HEK293 (cell line): ENCODE measurements around the gene HERC4.

ENCODE experiments used
- CTCF ChIA-PET: fragments of 350-600 bp; formaldehyde crosslinking; extraction: SDS; loops from one replicate; lab custom pipeline; 2021; ENCODE audit warnings: antibody characterized with exemption; lab: Yijun Ruan, JAX
- POLR2A ChIA-PET: fragments of 300-600 bp; formaldehyde crosslinking; extraction: SDS; loops from one replicate; lab custom pipeline; 2020; ENCODE audit warnings: antibody characterized with exemption, inconsistent platforms; lab: Yijun Ruan, JAX
- H3K27ac ChIP-seq: fragments of 200-500 bp; sonication (Bioruptor generic); 2 replicates; pipeline ENCODE4 v1.5.1; 2014; ENCODE audit warnings: low read depth, low read length, control low read depth, inconsistent platforms; ENCODE audit errors: extremely low read depth
- H3K36me3 ChIP-seq, 2 experiments: fragments of 200-500 bp in 1 of 2; sonication (Bioruptor generic) in 1 of 2; 1 replicate in 1 of 2; 2 replicates in 1 of 2; pipeline ENCODE4 v1.5.1; 2014 to 2017; ENCODE audit warnings: inconsistent platforms in 2 of 2, low read length in 2 of 2; ENCODE audit not compliant: control insufficient read depth in 2 of 2, insufficient read depth in 1 of 2
- H3K4me1 ChIP-seq: fragments of 200-500 bp; sonication (Bioruptor generic); 2 replicates; pipeline ENCODE4 v1.5.1; 2014; ENCODE audit warnings: mild to moderate bottlenecking, low read length, inconsistent platforms; ENCODE audit not compliant: control insufficient read depth, insufficient read depth
- H3K4me3 ChIP-seq: 2 replicates; pipeline ENCODE4 v1.5.1; 2011; ENCODE audit warnings: low read depth, mild to moderate bottlenecking, control low read depth, low read length, moderate library complexity
- H3K9me3 ChIP-seq: fragments of 200-500 bp; sonication (Bioruptor generic); 2 replicates; pipeline ENCODE4 v1.5.1; 2014; ENCODE audit warnings: low read depth, low read length, inconsistent platforms; ENCODE audit not compliant: control insufficient read depth, insufficient read depth
- OSR2 ChIP-seq: fragments of 450-650 bp; formaldehyde crosslinking; IDR thresholded peaks from 2 replicates; pipeline ENCODE4 v1.5.1; 2016; ENCODE audit warnings: missing biosample characterization, missing genetic modification characterization
- PRDM1 ChIP-seq: fragments of 450-650 bp; formaldehyde crosslinking; IDR thresholded peaks from 2 replicates; pipeline ENCODE4; 2016; ENCODE audit warnings: missing biosample characterization, missing genetic modification characterization
- REPIN1 ChIP-seq: fragments of 450-650 bp; formaldehyde crosslinking; IDR thresholded peaks from 2 replicates; pipeline ENCODE4 v1.5.1; 2017; ENCODE audit warnings: missing biosample characterization, missing genetic modification characterization, low read depth
- SCRT2 ChIP-seq: fragments of 450-650 bp; formaldehyde crosslinking; IDR thresholded peaks from 2 replicates; pipeline ENCODE4 v1.5.1; 2016; ENCODE audit warnings: missing biosample characterization, missing genetic modification characterization
- ZNF138 ChIP-seq: fragments of 450-650 bp; formaldehyde crosslinking; IDR thresholded peaks from 2 replicates; pipeline ENCODE4 v1.5.1; 2016; ENCODE audit warnings: missing biosample characterization, missing genetic modification characterization, borderline replicate concordance
- ZNF146 ChIP-seq: fragments of 450-650 bp; formaldehyde crosslinking; IDR thresholded peaks from 2 replicates; pipeline ENCODE4 v1.5.1; 2016; ENCODE audit warnings: missing biosample characterization, missing genetic modification characterization
- ZNF214 ChIP-seq: fragments of 450-650 bp; formaldehyde crosslinking; IDR thresholded peaks from 2 replicates; pipeline ENCODE4 v1.5.1; 2017; ENCODE audit warnings: missing biosample characterization, mild to moderate bottlenecking, missing genetic modification characterization, borderline replicate concordance
- ZNF292 ChIP-seq: fragments of 450-650 bp; formaldehyde crosslinking; IDR thresholded peaks from 2 replicates; pipeline ENCODE4 v1.5.1; 2016; ENCODE audit warnings: low read depth, missing biosample characterization, missing genetic modification characterization, borderline replicate concordance
- ZNF324 ChIP-seq: fragments of 450-650 bp; formaldehyde crosslinking; IDR thresholded peaks from 2 replicates; pipeline ENCODE4 v1.5.1; 2016; ENCODE audit warnings: missing biosample characterization, missing genetic modification characterization
- ZNF423 ChIP-seq: fragments of 450-650 bp; formaldehyde crosslinking; IDR thresholded peaks from 2 replicates; pipeline ENCODE4 v1.5.1; 2016; ENCODE audit warnings: missing biosample characterization, missing genetic modification characterization
- ZNF558 ChIP-seq: fragments of 450-650 bp; formaldehyde crosslinking; IDR thresholded peaks from 2 replicates; pipeline ENCODE4 v1.5.1; 2016; ENCODE audit warnings: missing biosample characterization, missing genetic modification characterization
- ZNF571 ChIP-seq: fragments of 450-650 bp; formaldehyde crosslinking; IDR thresholded peaks from 2 replicates; pipeline ENCODE4 v1.5.0; 2017; ENCODE audit warnings: missing biosample characterization, missing genetic modification characterization
- ZNF658 ChIP-seq: fragments of 450-650 bp; formaldehyde crosslinking; IDR thresholded peaks from 2 replicates; pipeline ENCODE4; 2016; ENCODE audit warnings: missing biosample characterization, missing genetic modification characterization
- ZNF76 ChIP-seq: fragments of 450-650 bp; formaldehyde crosslinking; IDR thresholded peaks from 2 replicates; pipeline ENCODE4; 2016; ENCODE audit warnings: low read depth, missing biosample characterization, missing genetic modification characterization, borderline replicate concordance
- ZNF776 ChIP-seq: fragments of 450-650 bp; formaldehyde crosslinking; IDR thresholded peaks from 2 replicates; pipeline ENCODE4 v1.5.0; 2017; ENCODE audit warnings: missing biosample characterization, missing genetic modification characterization, borderline replicate concordance
- ZNF792 ChIP-seq: fragments of 450-650 bp; formaldehyde crosslinking; IDR thresholded peaks from 2 replicates; pipeline ENCODE4 v1.5.1; 2016; ENCODE audit warnings: missing biosample characterization, missing genetic modification characterization
- ZNF837 ChIP-seq: fragments of 450-650 bp; formaldehyde crosslinking; IDR thresholded peaks from 2 replicates; pipeline ENCODE4 v1.5.1; 2016; ENCODE audit warnings: missing biosample characterization, missing genetic modification characterization
- TF ChIP-seq, protein P1 (sequence below): fragments of 450-650 bp; formaldehyde crosslinking; IDR thresholded peaks from 2 replicates; pipeline ENCODE4 v1.5.1; 2017; ENCODE audit warnings: missing biosample characterization, missing genetic modification characterization
- TF ChIP-seq, protein P2 (sequence below): fragments of 450-650 bp; formaldehyde crosslinking; IDR thresholded peaks from 2 replicates; pipeline ENCODE4 v1.5.1; 2016; ENCODE audit warnings: missing biosample characterization, missing genetic modification characterization
- TF ChIP-seq, protein P3 (sequence below): fragments of 450-650 bp; IDR thresholded peaks from 2 replicates; pipeline ENCODE4 v1.5.1; 2018; ENCODE audit warnings: missing biosample characterization, missing genetic modification characterization
- TF ChIP-seq, protein P4 (sequence below): fragments of 450-650 bp; formaldehyde crosslinking; IDR thresholded peaks from 2 replicates; pipeline ENCODE4 v1.5.1; 2016; ENCODE audit warnings: missing biosample characterization, missing genetic modification characterization, borderline replicate concordance

The HERC4 gene

DNA sequence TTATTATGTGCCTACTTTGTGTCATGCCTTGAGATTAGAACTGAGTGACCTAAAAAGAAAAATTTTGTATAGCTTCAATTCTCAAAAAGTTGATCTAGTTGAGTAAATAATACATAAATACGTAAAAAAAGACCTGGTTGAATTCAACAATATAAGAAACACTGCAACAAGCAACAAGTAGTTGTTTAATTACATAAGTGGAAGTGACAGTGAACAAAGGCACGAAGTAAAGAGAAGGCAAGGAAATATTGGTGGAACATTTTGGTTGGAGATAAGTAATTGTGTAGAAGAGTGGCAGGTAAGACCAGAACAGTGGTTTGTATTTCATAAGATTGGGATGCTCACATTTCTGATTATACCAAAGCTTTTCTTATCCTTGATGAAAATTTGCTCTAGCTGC, 26.0 kb upstream of the HERC4 start:
- no peak overlapping the region for H3K4me3 ChIP-seq
- H3K4me1 ChIP-seq: peaks cover 10% of the 10 kb centered on the region
- no peaks in the 10 kb centered on the region for H3K9me3 ChIP-seq
- no peaks in the 10 kb centered on the region for H3K36me3 ChIP-seq
- CTCF ChIA-PET: interaction anchor here (0.5 kb wide), 1 partner anchor 202 kb away, joined by 4 read pairs; no protein-coding TSS in a partner anchor
- POLR2A ChIA-PET: no interaction called here
- TF ChIP-seq SCRT2 (tag by site-specific recombination) (peak; percentile 93), ZNF324 (tag by site-specific recombination) (no peak)
- H3K27ac ChIP-seq: no peak overlapping the region

DNA sequence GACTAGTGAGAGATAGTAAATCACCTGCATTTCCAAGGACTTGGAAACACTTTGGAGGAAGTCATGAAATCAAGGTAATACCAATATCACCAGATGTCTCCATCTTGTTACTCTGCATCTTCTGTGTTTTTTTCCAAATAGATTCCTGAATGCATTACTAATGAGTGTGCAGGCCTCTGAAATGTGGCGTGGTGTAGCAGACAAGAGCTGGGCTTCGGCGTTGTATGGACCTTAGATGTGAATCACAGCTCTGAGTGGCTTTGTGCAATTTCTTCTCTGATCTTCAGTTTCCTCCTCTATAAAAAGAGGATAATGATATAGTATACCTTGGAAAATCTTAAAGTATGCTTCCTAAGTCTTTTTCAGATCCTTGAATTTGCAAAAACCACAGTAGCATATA, 24.7 kb upstream of the HERC4 start:
- H3K9me3 ChIP-seq: no peaks in the 10 kb centered on the region
- ChIA-PET CTCF (interaction anchor here (0.6 to 0.7 kb wide), 2 partner anchors 28 to 248 kb away, joined by 4 read pairs; no protein-coding TSS in a partner anchor), POLR2A (no interaction called here)
- H3K4me1 ChIP-seq: peaks cover 3% of the 10 kb centered on the region
- TF ChIP-seq ZNF138 (tag by site-specific recombination): no peak
- H3K36me3 ChIP-seq: no peaks in the 10 kb centered on the region
- no peak overlapping the region for H3K4me3 ChIP-seq
- no peak overlapping the region for H3K27ac ChIP-seq

DNA sequence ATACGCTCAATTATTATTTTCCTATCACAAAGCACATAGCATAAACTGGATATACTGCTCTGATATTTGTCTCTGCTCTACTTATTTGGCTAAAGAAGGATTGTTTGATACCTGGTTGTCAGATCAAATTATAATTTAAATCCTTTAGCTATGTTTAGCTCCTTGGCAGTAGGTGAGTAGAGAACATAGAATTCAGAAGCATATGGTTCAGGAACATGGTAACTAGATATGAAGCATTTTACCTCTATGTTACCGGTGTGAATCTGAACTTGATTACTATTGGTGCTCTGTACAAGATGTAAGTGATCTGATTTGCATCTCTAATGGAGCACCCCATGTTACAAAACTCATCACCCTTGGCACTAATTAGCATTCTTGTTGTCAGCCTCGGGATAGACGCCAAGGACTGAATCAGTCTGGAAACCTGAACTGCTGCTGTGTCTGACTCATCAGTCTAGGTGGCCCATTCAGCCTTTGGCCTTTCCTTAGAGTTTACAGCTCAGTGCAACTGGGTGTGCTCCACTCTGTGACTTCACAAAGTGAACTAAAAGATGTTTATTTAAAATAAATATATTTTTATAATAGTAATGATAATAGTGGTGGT, 21.9 kb upstream of the HERC4 start:
- Histone ChIP-seq H3K9me3 (no peaks in the 10 kb centered on the region), H3K36me3 (no peaks in the 10 kb centered on the region), H3K4me1 (peaks cover 3% of the 10 kb centered on the region), H3K27ac (no peak overlapping the region), H3K4me3 (no peak overlapping the region)
- POLR2A ChIA-PET: interaction anchor here (0.6 to 1.3 kb wide), 4 partner anchors 10 to 252 kb away, joined by 3 to 6 read pairs (median 4); partner anchors contain the start of genes HNRNPH3 and SIRT1
- CTCF ChIA-PET: interaction anchor here (0.6 to 1.5 kb wide), 5 partner anchors 13 to 205 kb away, joined by 3 to 5 read pairs (median 3); no protein-coding TSS in a partner anchor
- TF ChIP-seq OSR2 (tag by site-specific recombination) (peak; percentile 41; the same call in 1 of the 2 replicates), ZNF792 (no peak), ZNF658 (tag by site-specific recombination) (no peak), REPIN1 (tag by site-specific recombination) (no peak), ZNF558 (tag by site-specific recombination) (peak; percentile 56; the same call in 1 of the 2 replicates), ZNF292 (tag by site-specific recombination) (no peak), ZNF837 (tag by site-specific recombination) (no peak), ZNF423 (tag by site-specific recombination) (no peak), ZNF76 (tag by site-specific recombination) (no peak), PRDM1 (tag by site-specific recombination) (no peak), ZNF214 (no peak), ZNF776 (tag by site-specific recombination) (no peak), ZNF571 (no peak), ZNF146 (no peak)
- TF ChIP-seq, protein P1, sequence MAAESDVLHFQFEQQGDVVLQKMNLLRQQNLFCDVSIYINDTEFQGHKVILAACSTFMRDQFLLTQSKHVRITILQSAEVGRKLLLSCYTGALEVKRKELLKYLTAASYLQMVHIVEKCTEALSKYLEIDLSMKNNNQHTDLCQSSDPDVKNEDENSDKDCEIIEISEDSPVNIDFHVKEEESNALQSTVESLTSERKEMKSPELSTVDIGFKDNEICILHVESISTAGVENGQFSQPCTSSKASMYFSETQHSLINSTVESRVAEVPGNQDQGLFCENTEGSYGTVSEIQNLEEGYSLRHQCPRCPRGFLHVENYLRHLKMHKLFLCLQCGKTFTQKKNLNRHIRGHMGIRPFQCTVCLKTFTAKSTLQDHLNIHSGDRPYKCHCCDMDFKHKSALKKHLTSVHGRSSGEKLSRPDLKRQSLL: no peak
- TF ChIP-seq, protein P2, sequence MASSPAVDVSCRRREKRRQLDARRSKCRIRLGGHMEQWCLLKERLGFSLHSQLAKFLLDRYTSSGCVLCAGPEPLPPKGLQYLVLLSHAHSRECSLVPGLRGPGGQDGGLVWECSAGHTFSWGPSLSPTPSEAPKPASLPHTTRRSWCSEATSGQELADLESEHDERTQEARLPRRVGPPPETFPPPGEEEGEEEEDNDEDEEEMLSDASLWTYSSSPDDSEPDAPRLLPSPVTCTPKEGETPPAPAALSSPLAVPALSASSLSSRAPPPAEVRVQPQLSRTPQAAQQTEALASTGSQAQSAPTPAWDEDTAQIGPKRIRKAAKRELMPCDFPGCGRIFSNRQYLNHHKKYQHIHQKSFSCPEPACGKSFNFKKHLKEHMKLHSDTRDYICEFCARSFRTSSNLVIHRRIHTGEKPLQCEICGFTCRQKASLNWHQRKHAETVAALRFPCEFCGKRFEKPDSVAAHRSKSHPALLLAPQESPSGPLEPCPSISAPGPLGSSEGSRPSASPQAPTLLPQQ (tag by site-specific recombination): peak; percentile 22; the same call in 1 of the 2 replicates
- TF ChIP-seq, protein P3, sequence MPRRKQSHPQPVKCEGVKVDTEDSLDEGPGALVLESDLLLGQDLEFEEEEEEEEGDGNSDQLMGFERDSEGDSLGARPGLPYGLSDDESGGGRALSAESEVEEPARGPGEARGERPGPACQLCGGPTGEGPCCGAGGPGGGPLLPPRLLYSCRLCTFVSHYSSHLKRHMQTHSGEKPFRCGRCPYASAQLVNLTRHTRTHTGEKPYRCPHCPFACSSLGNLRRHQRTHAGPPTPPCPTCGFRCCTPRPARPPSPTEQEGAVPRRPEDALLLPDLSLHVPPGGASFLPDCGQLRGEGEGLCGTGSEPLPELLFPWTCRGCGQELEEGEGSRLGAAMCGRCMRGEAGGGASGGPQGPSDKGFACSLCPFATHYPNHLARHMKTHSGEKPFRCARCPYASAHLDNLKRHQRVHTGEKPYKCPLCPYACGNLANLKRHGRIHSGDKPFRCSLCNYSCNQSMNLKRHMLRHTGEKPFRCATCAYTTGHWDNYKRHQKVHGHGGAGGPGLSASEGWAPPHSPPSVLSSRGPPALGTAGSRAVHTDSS: no peak
- TF ChIP-seq, protein P4, sequence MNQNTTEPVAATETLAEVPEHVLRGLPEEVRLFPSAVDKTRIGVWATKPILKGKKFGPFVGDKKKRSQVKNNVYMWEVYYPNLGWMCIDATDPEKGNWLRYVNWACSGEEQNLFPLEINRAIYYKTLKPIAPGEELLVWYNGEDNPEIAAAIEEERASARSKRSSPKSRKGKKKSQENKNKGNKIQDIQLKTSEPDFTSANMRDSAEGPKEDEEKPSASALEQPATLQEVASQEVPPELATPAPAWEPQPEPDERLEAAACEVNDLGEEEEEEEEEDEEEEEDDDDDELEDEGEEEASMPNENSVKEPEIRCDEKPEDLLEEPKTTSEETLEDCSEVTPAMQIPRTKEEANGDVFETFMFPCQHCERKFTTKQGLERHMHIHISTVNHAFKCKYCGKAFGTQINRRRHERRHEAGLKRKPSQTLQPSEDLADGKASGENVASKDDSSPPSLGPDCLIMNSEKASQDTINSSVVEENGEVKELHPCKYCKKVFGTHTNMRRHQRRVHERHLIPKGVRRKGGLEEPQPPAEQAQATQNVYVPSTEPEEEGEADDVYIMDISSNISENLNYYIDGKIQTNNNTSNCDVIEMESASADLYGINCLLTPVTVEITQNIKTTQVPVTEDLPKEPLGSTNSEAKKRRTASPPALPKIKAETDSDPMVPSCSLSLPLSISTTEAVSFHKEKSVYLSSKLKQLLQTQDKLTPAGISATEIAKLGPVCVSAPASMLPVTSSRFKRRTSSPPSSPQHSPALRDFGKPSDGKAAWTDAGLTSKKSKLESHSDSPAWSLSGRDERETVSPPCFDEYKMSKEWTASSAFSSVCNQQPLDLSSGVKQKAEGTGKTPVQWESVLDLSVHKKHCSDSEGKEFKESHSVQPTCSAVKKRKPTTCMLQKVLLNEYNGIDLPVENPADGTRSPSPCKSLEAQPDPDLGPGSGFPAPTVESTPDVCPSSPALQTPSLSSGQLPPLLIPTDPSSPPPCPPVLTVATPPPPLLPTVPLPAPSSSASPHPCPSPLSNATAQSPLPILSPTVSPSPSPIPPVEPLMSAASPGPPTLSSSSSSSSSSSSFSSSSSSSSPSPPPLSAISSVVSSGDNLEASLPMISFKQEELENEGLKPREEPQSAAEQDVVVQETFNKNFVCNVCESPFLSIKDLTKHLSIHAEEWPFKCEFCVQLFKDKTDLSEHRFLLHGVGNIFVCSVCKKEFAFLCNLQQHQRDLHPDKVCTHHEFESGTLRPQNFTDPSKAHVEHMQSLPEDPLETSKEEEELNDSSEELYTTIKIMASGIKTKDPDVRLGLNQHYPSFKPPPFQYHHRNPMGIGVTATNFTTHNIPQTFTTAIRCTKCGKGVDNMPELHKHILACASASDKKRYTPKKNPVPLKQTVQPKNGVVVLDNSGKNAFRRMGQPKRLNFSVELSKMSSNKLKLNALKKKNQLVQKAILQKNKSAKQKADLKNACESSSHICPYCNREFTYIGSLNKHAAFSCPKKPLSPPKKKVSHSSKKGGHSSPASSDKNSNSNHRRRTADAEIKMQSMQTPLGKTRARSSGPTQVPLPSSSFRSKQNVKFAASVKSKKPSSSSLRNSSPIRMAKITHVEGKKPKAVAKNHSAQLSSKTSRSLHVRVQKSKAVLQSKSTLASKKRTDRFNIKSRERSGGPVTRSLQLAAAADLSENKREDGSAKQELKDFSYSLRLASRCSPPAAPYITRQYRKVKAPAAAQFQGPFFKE (tag by site-specific recombination): no peak
